NCI-H2227 (cell line): Measurements from ENCODE around the gene LRRTM3.

Experiments
- DNase-seq: peaks from one replicate; lab custom pipeline; 2025; ENCODE audit not compliant: unreplicated experiment; lab: John Stamatoyannopoulos, UW

The LRRTM3 gene

DNA sequence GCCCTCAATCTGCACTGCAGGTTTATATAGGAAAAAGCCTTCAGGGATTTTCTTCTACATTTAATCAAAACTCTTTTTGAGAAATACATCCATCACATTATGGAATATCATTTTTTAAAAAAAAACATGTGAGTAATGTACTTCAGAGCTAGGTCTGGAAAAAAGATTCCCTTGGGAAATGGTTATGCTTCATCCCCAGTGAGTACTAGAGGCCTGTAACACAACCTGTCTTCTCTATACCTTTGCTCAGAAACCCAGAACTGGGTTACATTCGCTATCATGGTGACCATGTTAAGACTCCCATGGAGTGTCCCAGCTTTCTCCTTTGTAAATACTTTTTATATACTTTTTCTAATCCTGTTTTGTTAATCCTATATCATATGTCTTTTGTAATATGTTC is 186.9 kb downstream of the LRRTM3 start:
- no peak for DNase-seq

DNA sequence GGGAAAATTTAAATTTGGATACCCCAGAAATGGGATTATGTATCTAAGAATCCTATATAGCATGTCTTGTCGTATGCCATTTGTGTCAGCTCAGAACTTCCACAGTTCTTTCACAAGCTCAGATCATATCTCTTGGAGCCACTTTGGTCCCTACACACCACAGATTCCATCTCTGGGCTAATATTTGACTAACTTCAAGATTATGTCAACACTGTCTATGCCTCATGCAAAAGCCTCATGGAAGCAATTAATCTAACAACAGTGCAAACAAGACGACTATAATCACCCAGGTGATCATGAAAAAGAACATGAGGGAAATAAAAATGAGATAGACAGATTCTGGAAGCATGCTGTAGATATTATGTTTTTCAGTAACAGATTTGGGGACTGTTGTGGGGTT is 189.1 kb downstream of the LRRTM3 start:
- no peak for DNase-seq

DNA sequence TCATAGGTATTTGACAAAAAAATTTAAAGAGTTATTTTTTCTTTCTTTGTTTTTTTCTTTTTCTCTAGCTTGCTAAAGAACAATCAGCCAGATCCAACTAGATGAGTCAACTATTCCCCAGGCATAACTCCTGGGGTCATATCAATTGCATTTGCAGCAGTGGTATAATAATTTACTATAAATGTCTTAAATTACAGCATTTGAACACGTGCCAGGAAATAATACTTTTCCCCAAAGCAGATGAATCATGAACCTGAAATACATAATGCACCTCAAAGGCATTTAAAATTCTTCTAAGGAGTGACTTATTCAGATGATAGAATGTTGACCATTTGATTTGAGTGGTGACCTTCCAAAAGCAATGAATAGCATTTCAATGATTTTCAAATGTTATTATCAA is 190.1 kb downstream of the LRRTM3 start:
- peak; percentile 29 for DNase-seq

DNA sequence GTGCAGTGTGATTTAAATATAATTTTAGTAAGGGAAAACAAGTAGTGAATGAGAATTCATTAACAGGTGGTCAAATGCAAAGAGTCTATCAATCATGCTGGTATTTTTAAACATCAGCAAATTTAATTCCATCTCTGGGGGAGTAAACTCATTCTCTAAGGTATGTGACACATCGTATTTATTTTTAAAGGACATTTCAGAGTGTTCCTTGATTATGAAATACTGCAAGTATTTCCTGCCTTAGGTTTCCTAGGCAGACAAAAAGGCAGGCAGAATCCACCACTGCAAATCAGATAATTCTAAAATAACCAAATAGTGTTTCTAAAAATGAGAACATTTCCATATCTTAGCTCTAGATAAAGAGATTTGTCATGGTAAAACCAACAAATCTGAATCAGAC is 193.8 kb downstream of the LRRTM3 start:
- no peak for DNase-seq

DNA sequence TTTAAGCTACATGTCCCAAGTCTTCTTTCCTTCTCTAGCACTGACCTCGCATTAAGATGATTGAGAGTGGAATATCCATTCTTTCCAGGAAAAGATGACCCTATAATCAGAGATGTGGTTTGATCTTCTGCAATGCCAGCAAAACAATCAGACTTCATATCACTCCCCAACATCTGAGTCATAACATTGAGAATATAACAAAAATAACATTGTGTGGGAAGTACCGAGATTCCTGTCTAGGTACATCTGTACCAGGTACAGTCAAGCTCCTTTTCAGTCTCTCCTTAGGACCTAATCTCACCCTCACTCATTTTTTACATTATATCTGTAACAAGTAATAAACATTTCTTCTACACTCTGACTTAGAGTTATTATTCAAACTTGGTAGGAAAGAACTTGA is 201.6 kb downstream of the LRRTM3 start:
- DNase-seq: no peak

DNA sequence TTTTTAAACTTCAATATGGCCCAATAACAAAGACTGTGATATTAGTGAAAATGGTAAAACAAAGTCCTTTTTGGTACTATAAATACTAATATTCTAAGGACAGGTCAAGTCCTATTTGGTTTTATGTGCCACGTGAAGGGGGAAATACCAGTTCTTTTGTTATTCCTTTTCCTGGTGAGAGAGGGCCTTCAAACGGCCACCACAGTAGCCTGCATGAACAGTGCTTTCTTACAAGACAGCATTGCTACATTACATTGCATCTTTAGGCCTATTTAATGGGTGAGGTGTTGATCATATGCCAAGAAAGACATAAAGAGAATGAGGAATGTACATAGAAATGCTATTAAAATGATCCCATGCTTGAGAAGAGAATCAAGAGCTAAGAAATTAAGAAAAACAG is 214.8 kb downstream of the LRRTM3 start:
- DNase-seq: peak; percentile 17

DNA sequence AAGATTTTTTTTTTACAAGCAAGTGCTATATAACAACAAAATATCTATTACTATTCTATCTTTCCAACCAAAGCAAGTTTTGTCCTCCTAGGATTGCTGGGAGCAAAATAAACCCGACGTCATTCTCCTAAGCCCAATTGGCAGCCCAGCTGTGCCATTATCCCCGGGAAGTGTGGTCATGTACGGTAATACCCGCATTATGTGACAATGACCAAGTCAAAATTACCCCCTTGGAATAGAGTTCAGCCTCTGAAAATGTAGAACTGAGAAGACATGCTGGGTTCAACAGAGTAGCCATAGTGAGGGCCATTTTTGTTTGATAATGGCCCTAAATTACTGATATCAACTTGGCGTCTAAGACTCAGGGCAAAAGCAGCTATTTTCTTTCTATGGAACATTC is 215.5 kb downstream of the LRRTM3 start:
- peak; percentile 87 for DNase-seq

DNA sequence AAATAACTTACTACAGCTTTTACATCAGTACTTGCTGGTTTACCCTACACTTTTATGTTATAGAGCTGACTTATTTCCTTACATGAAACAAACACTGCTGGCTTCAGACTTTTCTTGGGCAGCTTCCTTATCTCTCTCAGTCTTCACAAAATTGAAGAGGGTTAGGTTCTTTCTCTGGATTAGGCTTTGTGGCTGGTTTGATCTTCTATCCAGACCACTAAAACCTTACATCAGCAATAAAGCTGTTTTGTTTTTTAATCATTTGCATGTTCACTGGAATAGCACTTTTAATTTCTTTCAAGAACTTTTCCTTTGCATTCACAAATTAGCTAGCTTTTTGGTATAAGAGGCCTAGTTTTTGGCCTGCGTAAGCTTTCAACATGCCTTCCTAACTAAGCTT is 218.7 kb downstream of the LRRTM3 start:
- no peak for DNase-seq
